HG03565 (cell line): ENCODE measurements around the gene SEMA5A.

Experiments used
- ATAC-seq: cut with Tn5 transposase; IDR thresholded peaks from one replicate; pipeline ENCODE4 v1.9.1; 2021; ENCODE audit warnings: mild to moderate bottlenecking, moderate library complexity; ENCODE audit not compliant: unreplicated experiment

The SEMA5A gene

GRCh38 chr5:9337928-9338595 lies 207.8 kb downstream of the SEMA5A start:
- ATAC-seq = no peak

GRCh38 chr5:9335754-9336495 lies 209.9 kb downstream of the SEMA5A start:
- ATAC-seq = no peak

GRCh38 chr5:9335269-9335668 lies 210.6 kb downstream of the SEMA5A start:
- ATAC-seq = no peak

GRCh38 chr5:9332026-9332425 lies 213.8 kb downstream of the SEMA5A start:
- ATAC-seq = no peak

GRCh38 chr5:9331372-9331771 lies 214.5 kb downstream of the SEMA5A start:
- no peak for ATAC-seq

GRCh38 chr5:9329125-9329524 lies 216.8 kb downstream of the SEMA5A start:
- ATAC-seq = no peak

- ATAC-seq = no peak
Observed at GRCh38 chr5:9325549-9325948, 220.3 kb downstream of the SEMA5A start.

GRCh38 chr5:9324348-9325077 lies 221.4 kb downstream of the SEMA5A start:
- ATAC-seq = no peak

- ATAC-seq = no peak
Observed at GRCh38 chr5:9320652-9321051, 225.2 kb downstream of the SEMA5A start.

GRCh38 chr5:9318031-9318430 lies 227.8 kb downstream of the SEMA5A start:
- ATAC-seq = no peak

- ATAC-seq = no peak
Observed at GRCh38 chr5:9316733-9317132, 229.1 kb downstream of the SEMA5A start.

- ATAC-seq = no peak
Observed at GRCh38 chr5:9316041-9316440, 229.8 kb downstream of the SEMA5A start.

- no peak for ATAC-seq
Observed at GRCh38 chr5:9314558-9314957, 231.3 kb downstream of the SEMA5A start.

GRCh38 chr5:9313751-9314150 lies 232.1 kb downstream of the SEMA5A start:
- ATAC-seq = no peak

GRCh38 chr5:9307150-9307549 lies 238.7 kb downstream of the SEMA5A start:
- ATAC-seq = no peak

- no peak for ATAC-seq
Observed at GRCh38 chr5:9302218-9302617, 243.7 kb downstream of the SEMA5A start.

- no peak for ATAC-seq
Observed at GRCh38 chr5:9301200-9301599, 244.7 kb downstream of the SEMA5A start.

GRCh38 chr5:9297134-9297533 lies 248.7 kb downstream of the SEMA5A start:
- no peak for ATAC-seq

- ATAC-seq = no peak
Observed at GRCh38 chr5:9295466-9295801, 250.4 kb downstream of the SEMA5A start.

GRCh38 chr5:9294793-9295465 lies 250.9 kb downstream of the SEMA5A start:
- no peak for ATAC-seq

GRCh38 chr5:9288234-9288633 lies 257.6 kb downstream of the SEMA5A start:
- no peak for ATAC-seq
